Ovary (tissue), 3 donors: ENCODE measurements around the gene AKAP6.

Experiments
- CTCF ChIP-seq, 3 donors: fragments of 450-650 bp in 2 of 3; fragments of 200-600 bp in 1 of 3; IDR thresholded peaks; one replicate each; pipeline versions ENCODE4 v1.5.1 to v1.8.0; 2016 to 2022; ENCODE audit warnings: antibody characterized with exemption in 3 of 3, mild to moderate bottlenecking in 1 of 3
- POLR2A ChIP-seq: fragments of 450-650 bp; IDR thresholded peaks from one replicate; pipeline ENCODE4 v1.6.1; 2017; ENCODE audit warnings: antibody characterized with exemption, mild to moderate bottlenecking, moderate library complexity
- donor health status: DM: no; HTN: no; CAD: no.

GRCh38 chr14:32656601-32657000 lies 327.5 kb downstream of the AKAP6 start:
- no peak for TF ChIP-seq CTCF (IDR thresholded peaks at IDR 0.05)
- no peak for TF ChIP-seq POLR2A
